Dermis blood vessel endothelial cell (primary cell): Measurements from ENCODE around the gene GLS. TPM values are rescaled to one million over a fixed set of nuclear protein-coding genes. Genes with fewer than 3 reads are reported as not detected.
"Not testable (repeated sequence)": the region's sequence is repeated elsewhere in the genome, so short reads cannot be mapped to it uniquely, and the experiment has no call there.

Source experiments
- DNase-seq: peaks from one replicate; pipeline ENCODE4 v3.0.0; 2010
- total RNA-seq: library from RNA; depleted of rRNA; stranded (reverse); fragments of >200 nt; gene quantifications from 2 replicates; pipeline ENCODE4 v1.2.3, GENCODE V29; 2014

Gene GLS
- total RNA-seq, 1 donor from 2014 or later: 284 TPM

DNA sequence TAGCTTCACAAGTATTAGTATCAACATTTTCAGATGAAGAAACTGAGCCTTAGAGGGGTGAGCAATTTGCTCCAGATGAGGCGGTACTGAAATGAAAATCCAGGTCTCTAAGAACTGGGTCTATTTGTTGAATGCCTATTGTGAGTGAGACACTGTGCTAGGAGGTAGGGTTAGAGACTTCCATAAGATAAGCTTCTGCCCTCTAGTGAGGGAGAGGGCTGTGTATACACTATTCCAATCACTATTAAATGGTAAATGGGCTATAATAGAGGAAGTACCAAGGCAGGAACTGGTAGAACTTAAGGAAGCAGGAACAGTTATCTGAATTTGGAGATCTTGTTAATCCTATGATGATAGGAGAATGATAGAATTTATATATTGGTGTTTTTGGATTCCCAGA, 23.6 kb upstream of the GLS start:
- no peak for DNase-seq

DNA sequence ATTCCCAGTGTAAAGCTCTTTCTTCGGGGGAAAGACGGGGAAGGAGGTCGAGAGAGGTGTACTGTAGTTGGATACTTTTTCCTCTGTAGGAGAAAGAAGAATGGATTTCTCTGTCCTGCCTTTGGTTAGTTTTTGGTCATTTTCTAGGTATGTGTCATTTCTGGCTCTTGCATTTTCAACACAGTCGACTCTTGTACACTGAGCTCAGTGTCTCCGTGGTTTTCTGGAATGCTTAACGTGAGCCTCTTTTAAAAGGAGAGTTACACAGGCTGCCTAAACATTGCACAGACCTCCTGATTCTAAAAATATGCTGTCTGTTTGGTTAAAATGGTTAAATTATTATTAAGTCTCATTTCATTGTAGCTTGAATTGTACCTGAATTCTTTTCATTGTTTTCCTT, 21.8 kb upstream of the GLS start:
- DNase-seq: no peak

DNA sequence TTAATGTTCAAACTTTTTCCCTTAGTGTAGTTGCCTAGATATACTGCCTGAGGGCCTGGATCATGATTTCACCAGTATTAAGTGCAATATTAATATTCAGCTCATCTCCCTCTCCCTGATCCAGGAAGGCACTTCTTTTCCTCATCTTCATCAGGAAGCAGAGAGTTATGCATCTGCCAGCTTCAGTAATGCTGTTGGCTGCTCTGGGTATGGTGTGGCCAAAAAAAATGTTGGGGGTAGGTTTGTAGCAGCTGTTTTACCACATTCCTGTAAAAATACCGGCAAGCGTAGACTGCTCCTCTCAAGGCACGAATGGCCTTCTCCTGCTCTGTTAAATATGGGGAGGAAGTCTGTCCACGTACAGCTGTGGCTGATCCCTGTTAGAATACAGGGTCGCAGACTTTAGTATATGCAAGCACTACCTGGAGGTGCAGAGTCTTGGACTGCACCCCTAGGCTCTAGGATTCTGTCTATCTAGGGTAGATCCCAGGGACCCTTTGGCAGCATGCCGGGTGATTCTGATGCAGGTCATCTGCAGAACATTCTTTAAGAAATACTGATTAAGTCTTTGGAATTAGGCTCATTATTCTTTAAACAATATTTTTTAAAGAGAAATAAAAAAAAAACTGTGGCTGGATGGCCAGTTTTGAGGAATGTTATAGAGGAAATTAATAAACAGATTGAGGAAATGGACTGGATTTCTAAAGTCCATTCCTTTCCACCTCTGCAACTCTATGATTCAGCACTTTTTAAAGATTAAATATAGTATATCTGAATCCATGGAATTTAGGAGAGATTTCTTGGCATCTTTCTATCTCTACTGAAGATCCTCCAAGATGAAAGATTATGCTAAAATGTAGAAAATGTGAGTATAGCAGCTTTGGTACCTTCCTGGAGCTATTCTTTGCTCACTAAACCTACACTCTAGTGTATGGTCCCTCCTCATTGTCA, 21.0 kb upstream of the GLS start:
- DNase-seq: no peak

DNA sequence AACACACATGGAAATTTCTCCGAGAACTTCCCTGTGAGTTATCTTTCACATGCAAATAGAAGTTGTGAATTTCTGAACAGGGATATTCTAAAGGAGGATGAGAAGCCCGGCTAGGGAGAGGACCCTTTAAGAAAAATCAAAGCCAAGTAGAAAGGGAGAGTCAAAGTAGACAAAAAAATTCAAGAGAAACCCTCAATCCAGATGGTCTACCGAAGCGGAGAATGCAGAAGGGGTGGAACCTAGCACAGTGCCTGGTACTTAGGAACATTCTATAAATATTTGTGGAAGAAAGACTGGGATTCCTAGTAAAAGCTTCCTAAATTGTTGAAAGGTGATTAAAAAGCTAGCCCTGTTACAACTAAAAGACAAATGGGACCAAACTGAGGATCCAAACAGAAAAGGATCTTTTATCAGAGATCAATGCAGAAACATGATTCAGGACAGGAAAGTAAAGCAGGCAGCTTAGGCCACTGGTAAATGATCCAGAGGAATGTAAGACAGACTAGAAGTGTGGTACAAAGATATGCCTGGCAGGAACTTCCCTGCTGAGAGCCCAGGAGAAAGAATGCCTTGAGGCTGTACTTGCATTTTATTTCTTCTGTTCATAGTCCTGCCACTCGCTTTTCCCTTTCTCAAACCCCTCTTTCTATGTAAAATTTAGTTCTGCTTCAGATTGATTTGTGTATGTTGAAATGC, 19.5 kb upstream of the GLS start:
- DNase-seq: no peak

DNA sequence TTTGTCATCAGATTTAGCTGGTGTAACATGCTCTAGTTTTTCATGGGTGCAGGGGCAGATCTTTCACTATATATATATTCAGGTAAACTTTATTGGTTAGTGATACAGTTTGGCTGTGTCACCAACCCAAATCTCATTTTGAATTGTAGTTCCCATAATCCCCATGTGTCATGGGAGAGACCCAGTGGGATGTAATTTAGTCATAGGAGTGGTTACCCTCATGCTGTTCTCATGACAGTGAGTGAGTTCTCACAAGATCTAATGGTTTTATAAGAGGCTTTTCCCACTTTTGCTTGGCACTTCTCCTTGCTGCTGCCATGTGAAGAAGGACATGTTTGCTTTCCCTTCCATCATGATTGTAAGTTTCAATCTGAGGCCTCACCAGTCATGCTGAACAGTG, 18.5 kb upstream of the GLS start:
- not testable (repeated sequence) for DNase-seq

DNA sequence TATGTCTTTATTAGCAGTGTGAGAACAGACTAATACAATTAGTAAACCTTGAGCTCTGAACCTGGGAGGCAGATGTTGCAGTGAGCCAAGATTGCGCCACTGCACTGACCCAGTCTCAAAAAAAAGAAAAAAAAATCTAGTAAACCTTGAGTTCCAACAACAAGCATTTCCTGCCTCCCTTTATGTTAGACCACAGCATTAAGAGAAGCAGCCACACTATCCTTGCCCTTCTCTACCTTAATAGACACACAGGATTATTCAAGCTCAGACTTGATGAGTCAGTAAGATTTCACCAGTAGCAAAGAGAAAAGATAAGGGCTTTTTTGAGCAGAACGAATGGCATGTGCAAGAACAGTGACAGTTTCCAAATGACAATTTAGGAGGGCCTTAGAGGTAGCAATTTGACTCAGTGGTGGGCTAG, 18.0 kb upstream of the GLS start:
- no peak for DNase-seq

DNA sequence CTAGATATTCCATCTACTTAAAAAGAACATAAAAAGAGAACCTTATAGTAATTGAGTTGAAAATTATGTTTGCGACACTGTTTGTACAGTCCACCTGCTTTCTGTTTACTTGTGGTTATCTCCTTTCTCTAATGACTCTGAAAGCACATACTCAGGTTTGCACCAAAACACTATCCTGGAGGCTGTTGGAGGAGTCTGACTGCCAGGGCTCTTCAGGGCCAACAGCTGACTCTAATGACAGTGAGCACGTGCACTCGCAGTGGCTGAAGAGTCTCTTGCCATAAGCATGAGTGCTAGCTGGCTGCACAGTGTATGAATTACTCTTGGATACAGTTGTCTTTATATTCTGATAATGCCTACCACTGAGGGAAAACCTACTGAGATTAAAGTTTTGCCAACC, 16.7 kb upstream of the GLS start:
- no peak for DNase-seq

DNA sequence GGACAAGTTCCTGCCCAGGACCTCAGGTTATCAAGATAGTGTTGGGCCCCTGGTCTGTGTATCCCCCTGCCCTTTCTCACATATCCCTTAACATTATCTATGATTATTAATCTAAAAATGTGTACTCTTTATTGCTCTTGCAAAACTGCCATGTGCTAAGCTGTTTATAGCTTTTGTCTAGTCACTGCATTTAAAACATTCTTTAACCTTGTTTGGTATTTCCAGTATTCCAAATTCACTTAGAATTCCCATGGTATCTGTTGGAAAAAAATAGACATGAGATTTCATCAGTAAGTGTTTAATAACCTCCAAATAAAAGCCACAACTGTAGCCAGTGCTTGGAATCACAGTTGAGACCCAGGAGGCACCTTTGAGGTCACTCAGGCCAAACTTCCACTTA, 16.2 kb upstream of the GLS start:
- no peak for DNase-seq

DNA sequence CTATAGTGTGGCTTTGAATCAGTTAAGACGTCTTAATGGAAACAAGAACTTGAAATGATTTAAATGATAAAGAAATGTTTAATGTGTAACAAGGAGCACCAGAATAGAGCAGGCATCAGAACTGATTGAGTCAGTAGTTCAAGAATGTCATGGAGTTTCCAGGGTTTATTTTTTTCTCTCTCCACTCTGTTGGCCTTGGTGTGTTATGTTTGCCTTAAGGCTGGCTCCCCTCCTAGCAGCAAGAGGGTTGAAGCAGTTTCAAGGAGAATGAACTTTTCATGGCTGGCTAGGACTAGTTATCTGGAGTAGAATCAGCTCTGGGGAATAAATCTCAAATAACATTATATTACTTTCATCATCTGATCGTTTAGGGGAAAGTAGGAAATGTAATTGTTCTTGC, 13.4 kb upstream of the GLS start:
- no peak for DNase-seq

DNA sequence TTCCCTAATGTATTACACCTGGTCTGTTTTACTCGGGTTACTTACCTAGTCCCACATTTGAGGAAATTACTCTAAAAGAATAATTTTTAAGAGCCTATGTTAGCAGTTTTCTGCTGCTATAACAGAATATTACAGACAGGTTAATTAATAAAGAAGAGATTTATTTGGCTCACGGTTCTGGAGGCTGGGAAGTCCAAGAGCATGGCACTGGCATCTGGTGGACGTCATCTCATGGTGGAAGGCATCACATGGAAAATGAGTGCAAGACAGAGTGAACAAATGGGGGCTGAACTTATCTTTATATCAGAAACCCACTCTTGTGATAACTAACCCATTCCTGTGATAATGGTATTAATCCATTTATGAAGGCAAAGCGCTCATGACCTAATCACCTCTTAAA, 12.8 kb upstream of the GLS start:
- DNase-seq: no peak

DNA sequence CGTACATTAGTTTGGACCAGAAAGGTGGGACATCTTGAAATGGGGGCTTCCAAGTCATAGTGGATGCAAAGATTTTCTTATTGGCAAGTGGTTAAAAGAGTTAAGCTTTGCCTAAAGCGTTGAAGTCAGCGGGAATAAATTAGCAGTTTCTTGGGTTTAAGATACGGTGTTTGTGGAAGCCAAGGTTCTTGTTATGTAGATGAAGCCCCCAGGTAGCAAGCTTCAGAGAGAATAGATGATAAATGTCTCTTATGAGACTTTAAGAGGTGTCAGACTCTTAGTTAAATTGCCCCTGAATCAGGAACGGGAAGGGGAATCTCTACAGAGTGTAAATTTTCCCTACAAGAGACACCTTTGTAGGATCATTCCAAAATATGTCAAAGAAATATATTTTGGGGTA, 10.9 kb upstream of the GLS start:
- no peak for DNase-seq

DNA sequence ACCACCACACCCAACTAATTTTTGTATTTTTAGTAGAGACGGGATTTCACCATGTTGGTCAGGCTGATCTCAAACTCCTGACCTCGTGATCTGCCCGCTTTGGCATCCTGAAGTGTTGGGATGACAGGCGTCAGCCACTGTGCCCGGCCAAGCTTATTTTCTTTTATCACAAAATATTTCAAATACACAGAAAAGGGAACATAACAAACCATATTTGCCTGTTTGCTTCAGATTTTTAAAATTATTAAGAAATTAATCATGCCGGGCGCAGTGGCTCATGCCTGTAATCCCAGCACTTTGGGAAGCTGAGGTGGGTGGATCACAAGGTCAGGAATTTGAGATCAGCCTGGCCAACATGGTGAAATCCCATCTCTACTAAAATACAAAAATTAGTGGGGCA, 7.2 kb upstream of the GLS start:
- DNase-seq: not testable (repeated sequence)

DNA sequence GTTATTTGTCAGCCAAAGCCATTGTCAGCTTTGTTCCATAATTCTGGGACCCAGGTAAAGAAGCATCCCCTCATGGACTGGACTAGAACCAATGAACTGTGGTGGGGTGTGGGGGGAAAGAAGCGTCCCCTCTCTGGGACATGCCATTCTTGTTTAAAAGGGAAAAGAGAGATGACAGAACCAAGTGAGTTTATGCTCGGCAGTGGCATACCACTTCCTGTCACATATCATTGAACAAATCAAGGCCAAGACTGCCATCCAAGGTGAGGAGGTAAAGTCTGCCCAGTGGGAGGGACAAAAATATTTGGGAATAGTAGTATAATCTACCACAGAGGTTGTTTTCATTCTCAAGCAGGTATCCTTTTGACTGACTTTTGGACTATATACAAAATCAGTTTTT, 4.7 kb upstream of the GLS start:
- DNase-seq: no peak

DNA sequence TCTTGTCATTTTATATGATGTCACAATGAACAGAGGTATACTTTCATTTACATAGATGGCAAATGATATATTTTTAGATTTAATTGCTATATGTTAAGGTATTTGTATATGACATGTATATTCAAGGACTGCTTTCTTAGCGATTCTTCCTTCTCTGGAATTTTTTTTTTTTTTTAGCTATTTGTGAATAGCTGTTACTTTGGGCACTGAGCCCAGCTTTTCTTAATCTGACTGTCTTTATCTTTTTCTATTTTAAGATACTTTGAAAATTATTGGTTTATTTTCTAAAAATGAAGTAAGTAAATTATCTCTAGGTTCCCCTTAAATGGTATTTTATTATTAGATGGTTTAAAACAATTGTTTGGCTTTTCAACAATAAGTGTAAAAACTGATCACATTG, 4.0 kb upstream of the GLS start:
- no peak for DNase-seq

DNA sequence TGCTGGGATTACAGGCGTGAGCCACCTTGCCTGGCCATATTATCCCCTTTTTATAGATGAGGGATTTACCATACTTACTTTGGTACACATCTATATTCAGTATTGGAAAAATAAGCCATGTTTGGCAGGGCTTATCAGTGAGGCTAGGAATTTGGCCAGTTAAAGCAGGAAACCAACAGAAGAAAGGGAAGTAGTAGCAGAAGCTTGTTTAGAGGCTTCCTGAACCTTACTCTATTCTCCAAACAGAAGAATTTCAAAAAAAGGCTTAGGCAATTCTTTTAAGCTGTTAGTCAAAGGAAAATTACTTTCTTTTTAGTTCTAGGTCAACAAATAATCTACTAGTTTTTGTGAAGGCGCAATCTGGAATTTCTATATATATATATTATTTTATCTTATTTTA, 3.2 kb upstream of the GLS start:
- peak; percentile 39 for DNase-seq

DNA sequence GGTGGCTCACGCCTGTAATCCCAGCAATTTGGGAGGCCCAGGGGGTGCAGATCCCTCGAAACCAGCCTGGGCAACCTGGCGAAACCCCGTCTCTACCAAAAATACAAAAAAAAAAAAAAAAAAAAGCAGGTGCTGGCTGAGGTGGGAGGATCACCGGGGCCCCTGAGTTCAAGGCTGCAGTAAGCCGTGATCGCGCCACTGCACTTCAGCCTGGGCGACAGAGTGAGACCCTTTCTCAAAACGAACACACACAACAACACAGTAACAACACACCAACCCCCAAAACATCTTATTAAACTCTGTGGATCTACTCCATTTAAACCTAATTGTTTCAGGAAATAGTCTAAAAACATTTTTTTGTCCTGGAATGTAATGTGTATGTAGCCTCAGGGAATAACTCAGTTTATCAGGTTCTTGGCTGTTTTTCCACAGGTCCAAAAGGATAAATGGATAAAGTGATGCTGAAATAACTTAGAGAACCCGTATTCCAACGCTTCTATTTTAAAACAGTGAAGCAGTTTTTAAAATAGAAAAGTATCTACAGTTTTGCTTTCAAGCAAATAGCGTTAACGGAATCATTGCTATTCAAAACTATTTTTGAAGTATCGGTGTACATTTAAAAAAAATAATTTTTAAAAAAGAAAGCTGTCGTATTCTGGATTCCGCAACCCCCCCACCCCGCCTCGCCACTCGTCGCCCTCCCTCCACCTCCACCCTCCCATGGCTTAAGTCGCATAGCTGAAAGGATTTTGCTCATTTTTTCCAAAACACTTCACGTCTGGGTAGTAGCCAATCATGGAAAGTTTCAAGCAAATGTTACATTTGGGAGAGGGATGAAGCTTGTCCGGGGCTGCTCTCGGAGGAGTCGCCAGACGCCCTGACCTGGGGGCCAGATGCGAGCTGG, 895 bp upstream of the GLS start:
- no peak for DNase-seq

DNA sequence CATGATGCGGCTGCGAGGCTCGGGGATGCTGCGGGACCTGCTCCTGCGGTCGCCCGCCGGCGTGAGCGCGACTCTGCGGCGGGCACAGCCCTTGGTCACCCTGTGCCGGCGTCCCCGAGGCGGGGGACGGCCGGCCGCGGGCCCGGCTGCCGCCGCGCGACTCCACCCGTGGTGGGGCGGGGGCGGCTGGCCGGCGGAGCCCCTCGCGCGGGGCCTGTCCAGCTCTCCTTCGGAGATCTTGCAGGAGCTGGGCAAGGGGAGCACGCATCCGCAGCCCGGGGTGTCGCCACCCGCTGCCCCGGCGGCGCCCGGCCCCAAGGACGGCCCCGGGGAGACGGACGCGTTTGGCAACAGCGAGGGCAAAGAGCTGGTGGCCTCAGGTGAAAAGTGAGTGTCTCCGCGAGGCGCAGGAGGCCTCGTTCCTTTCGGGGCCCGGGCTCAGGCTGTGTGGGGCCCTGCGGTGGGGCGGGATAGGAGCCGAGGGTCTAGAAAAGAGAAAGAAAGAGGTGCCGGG, 520 bp downstream of the GLS start:
- no peak for DNase-seq

DNA sequence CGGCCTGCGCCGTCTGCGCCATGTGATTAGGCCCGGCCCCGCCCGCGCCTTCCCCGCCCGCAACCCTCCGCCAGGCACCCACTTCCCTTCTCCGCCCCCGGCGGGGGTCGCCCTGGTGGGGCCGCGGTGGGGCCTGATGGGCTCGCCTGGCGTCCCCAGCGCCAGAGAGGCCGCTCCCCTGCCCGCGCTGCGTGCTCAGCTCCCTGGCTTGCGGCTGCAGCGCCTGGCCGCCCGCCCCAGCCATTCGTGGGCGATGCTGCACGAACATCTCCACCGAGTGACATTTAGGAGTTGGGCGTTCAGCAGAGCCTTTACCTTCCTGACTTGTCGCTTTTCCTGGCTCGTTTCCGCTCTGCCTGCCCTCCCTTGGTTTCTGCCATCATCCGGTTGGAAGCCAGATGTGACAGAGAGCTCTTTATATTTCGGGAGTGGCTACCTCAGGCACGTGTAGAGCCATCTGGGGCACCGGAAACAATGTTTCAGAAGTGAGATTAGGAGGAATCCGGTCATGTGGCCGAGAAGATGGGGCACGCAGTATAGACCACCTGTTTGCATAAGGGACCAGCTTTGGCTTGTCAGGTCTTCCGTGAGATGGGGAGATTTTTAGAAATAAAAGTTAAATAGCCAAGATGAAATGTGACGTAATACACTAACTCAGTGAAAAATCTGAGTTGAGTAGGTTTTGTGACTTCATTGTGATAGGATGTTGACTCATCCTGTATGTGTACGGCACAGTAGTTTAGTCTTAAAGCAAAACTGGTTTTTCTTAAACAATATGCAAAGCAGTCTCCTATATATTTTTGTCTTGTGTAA, 1.2 kb downstream of the GLS start:
- DNase-seq: peak; percentile 78

DNA sequence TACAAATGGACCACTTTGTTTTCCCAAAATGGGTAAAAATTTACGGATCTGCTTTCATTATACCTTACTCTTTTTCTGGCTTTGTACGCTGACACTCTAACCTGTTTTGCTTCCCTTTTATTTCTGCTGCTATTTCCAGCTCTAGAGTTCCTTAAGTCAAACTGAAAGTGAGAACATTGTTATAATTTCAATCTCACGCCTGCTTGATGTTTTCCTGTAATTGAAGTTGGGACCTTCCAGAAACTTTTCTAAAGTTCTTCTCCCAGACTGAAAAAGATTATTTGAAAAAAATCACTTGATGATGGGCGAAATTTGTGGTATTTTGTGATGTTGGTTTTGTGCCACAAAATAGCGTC, 1.8 kb downstream of the GLS start:
- no peak for DNase-seq

DNA sequence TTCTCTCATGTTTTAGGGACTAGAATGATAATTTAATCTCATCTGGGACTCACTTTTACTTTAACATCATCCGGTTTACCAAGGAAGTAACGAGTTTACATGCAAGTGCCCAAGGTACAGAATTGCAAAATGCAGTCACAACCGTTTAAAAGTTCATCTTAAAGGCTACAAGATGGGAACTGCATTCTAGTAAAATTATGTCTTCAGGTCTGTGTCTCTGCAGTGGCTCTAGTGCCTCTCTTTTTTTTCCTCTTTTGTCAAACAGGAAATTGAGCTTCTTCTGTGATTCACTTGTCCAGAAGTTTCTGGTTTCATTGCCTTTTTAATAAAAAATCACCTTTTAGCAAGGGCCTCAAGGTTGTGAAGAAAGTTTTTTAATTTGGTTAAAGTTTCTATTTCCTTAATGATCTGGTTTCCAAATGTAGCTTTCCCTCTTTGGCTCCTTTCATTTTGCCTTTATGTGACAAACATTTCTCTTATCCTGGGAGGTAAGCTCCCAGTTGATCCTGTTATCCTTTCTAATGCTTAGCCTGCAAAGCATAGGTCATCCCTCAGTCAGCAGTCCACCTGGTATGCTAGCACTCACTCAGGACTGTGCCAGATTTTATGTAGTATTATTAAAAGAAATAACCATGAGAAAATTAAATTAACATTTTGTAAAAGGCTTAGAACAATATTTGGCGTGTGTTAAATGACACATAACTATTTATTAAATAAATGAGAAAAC, 2.4 kb downstream of the GLS start:
- peak; percentile 26 for DNase-seq

DNA sequence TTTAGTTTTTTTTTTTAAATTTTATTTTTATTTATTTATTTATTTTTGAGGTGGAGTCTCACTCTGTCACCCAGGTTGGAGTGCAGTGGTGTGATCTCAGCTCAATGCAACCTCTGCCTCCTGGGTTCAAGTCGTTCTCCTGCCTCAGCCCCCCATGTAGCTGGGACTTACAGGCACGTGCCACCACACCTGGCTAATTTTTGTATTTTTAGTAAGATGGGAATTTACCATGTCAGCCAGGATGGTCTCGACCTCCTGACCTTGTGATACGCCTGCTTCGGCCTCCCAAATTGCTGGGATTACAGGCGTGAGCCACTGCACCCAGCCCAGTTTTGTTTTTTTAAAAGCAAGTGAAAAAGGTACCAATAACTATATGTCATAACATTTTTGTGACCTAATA, 5.2 kb downstream of the GLS start:
- not testable (repeated sequence) for DNase-seq
